OCI-LY7 (cell line): Measurements from ENCODE around the gene SLC23A1. TPM values are rescaled to one million over a fixed set of nuclear protein-coding genes. Genes with fewer than 3 reads are reported as not detected.

Source experiments
- BruUV-seq: library from RNA; stranded (reverse); fragments of 400-500 nt; replicated peaks from 2 replicates; lab custom pipeline; 2021; lab: Mats Ljungman, UMichigan
- CTCF ChIA-PET: fragments of 300-600 bp; sonication (Branson Sonifier 250); formaldehyde crosslinking; loops from one replicate; lab custom pipeline; 2022; ENCODE audit warnings: antibody characterized with exemption; ENCODE audit not compliant: unreplicated experiment; lab: Charles Lee
- POLR2A ChIA-PET: fragments of 300-600 bp; sonication (Branson Sonifier 250); formaldehyde crosslinking; loops from one replicate; lab custom pipeline; 2022; ENCODE audit warnings: antibody characterized with exemption; lab: Charles Lee
- DNase-seq: peaks from one replicate; pipeline ENCODE4 v3.0.0-alpha.2; 2015; ENCODE audit warnings: low spot score
- H2AFZ ChIP-seq: fragments of 200-600 bp; sonication (generic), shearing (Covaris generic); 2 replicates; pipeline ENCODE4 v1.6.1; 2014; ENCODE audit warnings: mild to moderate bottlenecking, antibody characterized with exemption, low read length, moderate library complexity
- H3K27ac ChIP-seq: fragments of 200-600 bp; sonication (generic); 2 replicates; pipeline ENCODE4 v1.5.1; 2014; ENCODE audit warnings: mixed run types, low read depth, mild to moderate bottlenecking, moderate library complexity, low read length, inconsistent platforms; ENCODE audit not compliant: poor library complexity, severe bottlenecking
- H3K36me3 ChIP-seq: fragments of 200-600 bp; sonication (generic); 2 replicates; pipeline ENCODE4 v1.6.1; 2014; ENCODE audit warnings: mild to moderate bottlenecking, antibody characterized with exemption, low read length, moderate library complexity, mixed read lengths; ENCODE audit not compliant: insufficient read depth
- H3K4me1 ChIP-seq: fragments of 200-600 bp; sonication (generic); 2 replicates; pipeline ENCODE4 v1.5.1; 2014; ENCODE audit warnings: mild to moderate bottlenecking, low read length; ENCODE audit not compliant: insufficient read depth, poor library complexity, severe bottlenecking
- H3K4me2 ChIP-seq: fragments of 200-600 bp; sonication (generic); 2 replicates; pipeline ENCODE4 v1.6.1; 2014; ENCODE audit warnings: mild to moderate bottlenecking, low read length
- H3K4me3 ChIP-seq: fragments of 200-600 bp; sonication (generic); 2 replicates; pipeline ENCODE4 v1.5.1; 2014; ENCODE audit warnings: mild to moderate bottlenecking, low read depth, low read length; ENCODE audit not compliant: poor library complexity, severe bottlenecking
- H3K79me2 ChIP-seq: fragments of 200-600 bp; sonication (generic); 2 replicates; pipeline ENCODE4 v1.6.1; 2016; ENCODE audit warnings: low read depth, mild to moderate bottlenecking, low read length, moderate library complexity, mixed read lengths; ENCODE audit not compliant: insufficient read depth
- H3K9me2 ChIP-seq: fragments of 200-600 bp; sonication (generic); 2 replicates; pipeline ENCODE4 v1.6.1; 2016; ENCODE audit warnings: mild to moderate bottlenecking, low read length, mixed read lengths; ENCODE audit not compliant: insufficient read depth
- H3K9me3 ChIP-seq: fragments of 200-600 bp; sonication (generic); 2 replicates; pipeline ENCODE4 v1.6.1; 2014; ENCODE audit warnings: mild to moderate bottlenecking, mixed run types, low read length, mixed read lengths
- H4K20me1 ChIP-seq: fragments of 200-600 bp; sonication (generic); 2 replicates; pipeline ENCODE4 v1.6.1; 2014; ENCODE audit warnings: mild to moderate bottlenecking, antibody characterized with exemption, low read length, moderate library complexity, mixed read lengths; ENCODE audit not compliant: insufficient read depth
- EZH2phosphoT487 ChIP-seq: fragments of 200-600 bp; sonication (generic); IDR thresholded peaks from 2 replicates; pipeline ENCODE4 v1.6.1; 2018; ENCODE audit warnings: low read depth, borderline replicate concordance, mild to moderate bottlenecking, mixed run types, antibody characterized with exemption, low read length, moderate library complexity, mixed read lengths
- intact Hi-C: fragments of 100-400 bp; cut with micrococcal nuclease; formaldehyde crosslinking; loops from one replicate; pipeline ENCODE4 v1.10.0; 2022; ENCODE audit not compliant: unreplicated experiment
- total RNA-seq, 2 experiments: library from RNA; depleted of rRNA in 1 of 2; stranded (reverse); fragments of >200 nt in 1 of 2; shearing (Covaris generic) in 1 of 2; gene quantifications; 2 replicates each; pipeline ENCODE4 v1.2.3, GENCODE V29; 2014 to 2022
- TF ChIP-seq, protein P1 (sequence below): fragments of 200-600 bp; sonication (generic); conservative IDR thresholded peaks from 2 replicates; pipeline ENCODE4 v1.5.1; 2014; ENCODE audit warnings: mild to moderate bottlenecking, antibody characterized with exemption, low read length, moderate library complexity, mixed read lengths

The SLC23A1 gene
- total RNA-seq, 2 experiments from 2014 or later: 20.3 to 63.1 TPM

- Histone ChIP-seq H3K27ac (no peak overlapping the region), H3K4me1 (no peaks in the 10 kb centered on the region), H3K9me3 (peaks cover 6% of the 10 kb centered on the region; the same call in 1 of the 2 replicates), H3K36me3 (peaks cover 81% of the 10 kb centered on the region), H3K79me2 (peaks cover 36% of the 10 kb centered on the region), H3K4me3 (no peak overlapping the region), H4K20me1 (peaks cover 7% of the 10 kb centered on the region; the same call in 1 of the 2 replicates), H2AFZ (no peak overlapping the region), H3K9me2 (no peaks in the 10 kb centered on the region), H3K4me2 (no peak overlapping the region)
- no peak for DNase-seq
- ChIA-PET POLR2A (interaction anchor here (0.9 kb wide), 1 partner anchor 11 kb away, joined by 4 read pairs; no protein-coding TSS in a partner anchor), CTCF (no interaction called here)
- TF ChIP-seq, protein P1, sequence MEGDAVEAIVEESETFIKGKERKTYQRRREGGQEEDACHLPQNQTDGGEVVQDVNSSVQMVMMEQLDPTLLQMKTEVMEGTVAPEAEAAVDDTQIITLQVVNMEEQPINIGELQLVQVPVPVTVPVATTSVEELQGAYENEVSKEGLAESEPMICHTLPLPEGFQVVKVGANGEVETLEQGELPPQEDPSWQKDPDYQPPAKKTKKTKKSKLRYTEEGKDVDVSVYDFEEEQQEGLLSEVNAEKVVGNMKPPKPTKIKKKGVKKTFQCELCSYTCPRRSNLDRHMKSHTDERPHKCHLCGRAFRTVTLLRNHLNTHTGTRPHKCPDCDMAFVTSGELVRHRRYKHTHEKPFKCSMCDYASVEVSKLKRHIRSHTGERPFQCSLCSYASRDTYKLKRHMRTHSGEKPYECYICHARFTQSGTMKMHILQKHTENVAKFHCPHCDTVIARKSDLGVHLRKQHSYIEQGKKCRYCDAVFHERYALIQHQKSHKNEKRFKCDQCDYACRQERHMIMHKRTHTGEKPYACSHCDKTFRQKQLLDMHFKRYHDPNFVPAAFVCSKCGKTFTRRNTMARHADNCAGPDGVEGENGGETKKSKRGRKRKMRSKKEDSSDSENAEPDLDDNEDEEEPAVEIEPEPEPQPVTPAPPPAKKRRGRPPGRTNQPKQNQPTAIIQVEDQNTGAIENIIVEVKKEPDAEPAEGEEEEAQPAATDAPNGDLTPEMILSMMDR: no peak
- no peak for TF ChIP-seq EZH2phosphoT487
- BruUV-seq: no TSS peak
- intact Hi-C loops: no loop called here
These were observed 18.6 kb downstream of the SLC23A1 start for GRCh38 chr5:139364466-139364865.

DNA sequence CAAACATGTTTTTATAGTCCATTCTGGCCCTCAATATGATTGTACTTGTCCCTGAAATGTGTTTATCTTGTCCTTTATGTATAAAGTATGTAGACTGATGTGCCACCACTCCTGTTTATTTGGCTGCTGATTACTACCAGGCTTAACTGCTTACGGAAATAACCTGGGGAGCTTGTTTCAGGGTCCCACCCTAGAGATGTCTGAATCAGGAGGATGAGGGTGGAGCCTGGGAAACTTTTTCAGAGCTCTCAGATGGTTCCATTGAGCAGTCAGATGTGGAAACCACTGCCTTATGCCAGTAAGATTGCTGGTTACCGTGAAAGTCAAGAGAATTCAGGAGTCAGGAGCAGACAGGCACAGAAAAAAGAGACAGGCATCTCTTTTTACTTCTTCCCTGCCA is 19.2 kb downstream of the SLC23A1 start:
- no peak overlapping the region for H3K4me2 ChIP-seq
- no peaks in the 10 kb centered on the region for H3K4me1 ChIP-seq
- H3K4me3 ChIP-seq: no peak overlapping the region
- no peak overlapping the region for H3K27ac ChIP-seq
- H3K79me2 ChIP-seq: peaks cover 41% of the 10 kb centered on the region
- intact Hi-C loops: no loop called here
- ChIA-PET CTCF (no interaction called here), POLR2A (interaction anchor here (0.9 kb wide), 1 partner anchor 10 kb away, joined by 4 read pairs; no protein-coding TSS in a partner anchor)
- no TSS peak for BruUV-seq
- peaks cover 7% of the 10 kb centered on the region; the same call in 1 of the 2 replicates for H4K20me1 ChIP-seq
- no peak overlapping the region for H2AFZ ChIP-seq
- H3K36me3 ChIP-seq: peaks cover 81% of the 10 kb centered on the region
- H3K9me3 ChIP-seq: peaks cover 6% of the 10 kb centered on the region; the same call in 1 of the 2 replicates
- TF ChIP-seq, protein P1: no peak
- no peak for TF ChIP-seq EZH2phosphoT487
- no peak for DNase-seq
- no peaks in the 10 kb centered on the region for H3K9me2 ChIP-seq

- Histone ChIP-seq H4K20me1 (peaks cover 5% of the 10 kb centered on the region; the same call in 1 of the 2 replicates), H3K36me3 (peaks cover 85% of the 10 kb centered on the region), H3K4me1 (no peaks in the 10 kb centered on the region), H3K4me2 (no peak overlapping the region), H3K4me3 (no peak overlapping the region), H3K27ac (no peak overlapping the region), H3K9me2 (no peaks in the 10 kb centered on the region), H3K9me3 (peaks cover 6% of the 10 kb centered on the region; the same call in 1 of the 2 replicates), H3K79me2 (peaks cover 59% of the 10 kb centered on the region), H2AFZ (no peak overlapping the region)
- intact Hi-C loops: no loop called here
- BruUV-seq: no TSS peak
- no peak for TF ChIP-seq EZH2phosphoT487
- TF ChIP-seq, protein P1: no peak
- DNase-seq: no peak
- CTCF ChIA-PET: no interaction called here
- POLR2A ChIA-PET: interaction anchor here (0.7 to 1.2 kb wide), 3 partner anchors 8 to 34 kb away, joined by 3 to 5 read pairs (median 4); no protein-coding TSS in a partner anchor
These were observed 21.2 kb downstream of the SLC23A1 start for GRCh38 chr5:139361835-139362429.
